GM19240 (cell line): ENCODE data around the gene TULP4.
"Not testable (repeated sequence)": the region's sequence is repeated elsewhere in the genome, so short reads cannot be mapped to it uniquely, and the experiment has no call there.

Experiments
- DNase-seq: peaks from one replicate; pipeline ENCODE4 v3.0.0; 2011; ENCODE audit warnings: low spot score; ENCODE audit not compliant: insufficient read length

Gene TULP4

DNA sequence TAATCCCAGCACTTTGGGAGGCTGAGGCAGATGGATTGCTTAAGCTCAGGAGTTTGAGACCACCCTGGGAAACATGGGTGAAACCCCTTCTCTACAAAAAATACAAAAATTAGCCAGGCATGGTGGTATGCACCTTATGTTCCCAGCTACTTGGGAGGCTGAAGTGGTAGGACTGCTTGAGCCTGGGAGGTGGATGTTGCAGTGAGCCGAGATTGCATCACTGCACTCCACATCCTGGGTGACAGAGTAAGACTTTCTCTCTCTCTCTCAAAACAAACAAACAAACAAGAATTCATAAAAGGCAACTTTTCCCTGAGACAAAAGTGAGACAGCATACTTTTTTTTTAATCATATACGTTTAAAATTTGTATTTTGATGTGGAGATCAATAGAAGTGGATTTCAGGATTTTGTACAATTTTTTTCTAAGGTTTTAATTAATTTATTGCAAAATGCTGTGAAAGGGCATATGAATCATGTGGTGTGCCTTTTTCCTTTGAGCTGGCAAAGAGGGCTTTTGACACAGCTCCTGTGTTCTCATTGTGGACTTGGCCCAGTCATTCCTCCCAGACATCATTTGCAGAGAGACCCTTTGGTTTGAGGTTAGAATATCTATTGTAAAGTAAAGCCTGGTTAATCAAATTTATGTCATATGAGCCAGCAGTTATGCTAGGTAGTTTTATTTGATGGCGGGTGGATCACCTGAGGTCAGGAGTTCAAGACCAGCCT, 77.1 kb downstream of the TULP4 start:
- DNase-seq: no peak

DNA sequence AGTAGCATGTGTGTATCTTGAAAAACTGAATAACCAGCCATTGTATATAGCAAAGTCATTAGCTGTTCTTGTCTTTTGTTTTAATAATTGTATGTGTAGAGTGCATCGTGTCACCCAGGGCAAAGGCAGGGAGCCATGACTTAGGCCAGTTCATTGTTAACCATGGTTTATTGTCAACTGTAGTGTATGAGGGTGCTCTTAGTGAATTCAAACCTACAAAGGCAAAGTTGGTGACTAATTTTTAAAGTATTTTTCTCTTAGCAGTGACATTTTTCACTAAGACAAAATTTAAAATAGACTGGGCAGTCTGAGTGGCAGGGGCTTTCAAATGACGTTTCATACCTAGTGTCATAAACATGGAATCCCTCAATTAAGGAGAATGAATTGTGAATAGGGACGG, 79.0 kb downstream of the TULP4 start:
- DNase-seq: no peak

DNA sequence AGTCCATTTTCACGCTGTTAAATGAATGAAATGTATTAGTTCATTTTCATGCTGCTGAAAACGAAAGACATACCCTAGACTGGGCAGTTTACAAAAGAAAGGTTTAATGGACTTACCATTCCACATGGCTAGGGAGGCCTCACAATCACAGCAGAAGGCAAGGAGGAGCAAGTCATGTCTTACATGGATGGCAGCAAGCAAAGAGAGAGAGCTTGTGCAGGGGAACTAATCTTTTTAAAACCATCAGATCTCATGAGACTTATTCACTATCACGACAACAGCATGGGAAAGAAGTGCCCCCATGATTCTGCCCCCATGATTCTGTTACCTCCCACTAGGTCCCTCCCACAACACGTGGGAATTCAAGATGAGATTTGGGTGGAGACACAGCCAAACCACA, 79.7 kb downstream of the TULP4 start:
- DNase-seq: not testable (repeated sequence)

DNA sequence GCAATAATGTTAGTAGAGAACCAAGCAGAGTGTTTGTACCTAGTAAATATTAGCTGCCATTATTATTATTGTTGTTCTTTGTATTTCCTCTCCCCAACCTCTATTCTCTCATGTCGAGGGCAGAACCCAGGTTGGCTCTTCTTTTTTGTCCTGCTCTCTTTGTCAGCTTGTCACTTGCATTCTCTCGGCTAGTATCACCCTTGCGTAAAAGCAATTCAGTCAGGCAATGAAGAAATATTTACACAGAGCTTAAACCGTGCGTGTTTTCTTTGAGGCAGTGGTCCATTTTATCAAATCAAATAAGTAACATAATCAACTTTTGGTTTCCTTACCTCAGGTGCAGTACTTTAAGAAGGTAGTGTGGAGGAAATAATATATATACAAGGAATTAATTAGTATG, 83.9 kb downstream of the TULP4 start:
- DNase-seq: no peak

DNA sequence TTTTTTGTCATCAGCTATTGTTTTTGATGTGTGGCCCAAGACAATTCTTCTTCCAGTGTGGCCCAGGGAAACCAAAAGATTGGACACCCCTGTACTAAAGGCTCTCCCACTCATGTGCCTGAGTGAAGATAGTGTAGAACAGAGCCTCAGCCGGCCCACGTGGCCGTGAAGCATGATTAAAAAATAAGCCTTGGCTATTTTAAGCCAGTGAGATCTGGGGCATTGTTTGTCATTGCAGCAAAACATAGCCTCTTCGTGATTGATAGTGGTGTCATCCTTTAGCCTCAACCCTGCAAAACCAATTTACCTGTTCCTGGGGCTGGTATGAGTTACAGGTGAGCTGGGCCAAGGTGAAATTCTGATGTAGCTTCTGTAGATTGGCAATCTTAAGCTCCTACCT, 85.3 kb downstream of the TULP4 start:
- no peak for DNase-seq

DNA sequence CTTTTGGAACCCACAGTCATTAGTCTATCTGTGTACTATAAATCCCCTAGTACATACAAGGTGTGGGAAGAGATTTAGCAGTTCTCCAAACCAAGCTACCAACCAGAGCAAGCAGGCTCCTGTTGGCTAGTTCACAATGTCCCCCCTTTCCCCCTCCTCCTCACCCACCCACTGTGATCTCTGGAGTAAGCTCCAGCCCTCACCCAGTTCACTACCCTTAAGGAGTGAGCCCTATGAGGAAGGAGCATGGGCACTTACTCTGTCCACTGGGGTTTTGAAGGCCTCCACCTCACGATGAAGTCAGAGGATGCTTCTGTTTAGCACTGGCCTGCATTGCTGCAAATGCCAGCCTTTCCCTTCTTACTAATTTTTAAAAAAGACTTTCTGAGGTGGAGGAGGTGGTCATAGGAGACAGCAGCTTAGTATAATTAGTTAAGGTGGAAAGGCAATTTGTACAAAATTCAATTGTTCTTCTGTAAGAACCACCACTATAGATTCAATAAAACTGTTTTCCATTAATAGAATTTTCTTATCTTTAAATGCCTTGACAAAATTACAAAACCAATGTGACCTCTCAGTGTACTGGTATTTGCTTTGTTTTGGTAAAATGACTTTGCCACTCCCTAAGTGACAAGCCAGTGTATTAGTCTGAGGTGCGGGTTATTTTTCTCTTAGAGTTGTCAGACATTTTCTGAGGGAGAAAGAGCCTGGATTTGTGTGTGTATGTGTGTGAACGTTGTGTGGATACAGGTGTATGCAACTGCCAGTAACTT, 86.2 kb downstream of the TULP4 start:
- DNase-seq: no peak

DNA sequence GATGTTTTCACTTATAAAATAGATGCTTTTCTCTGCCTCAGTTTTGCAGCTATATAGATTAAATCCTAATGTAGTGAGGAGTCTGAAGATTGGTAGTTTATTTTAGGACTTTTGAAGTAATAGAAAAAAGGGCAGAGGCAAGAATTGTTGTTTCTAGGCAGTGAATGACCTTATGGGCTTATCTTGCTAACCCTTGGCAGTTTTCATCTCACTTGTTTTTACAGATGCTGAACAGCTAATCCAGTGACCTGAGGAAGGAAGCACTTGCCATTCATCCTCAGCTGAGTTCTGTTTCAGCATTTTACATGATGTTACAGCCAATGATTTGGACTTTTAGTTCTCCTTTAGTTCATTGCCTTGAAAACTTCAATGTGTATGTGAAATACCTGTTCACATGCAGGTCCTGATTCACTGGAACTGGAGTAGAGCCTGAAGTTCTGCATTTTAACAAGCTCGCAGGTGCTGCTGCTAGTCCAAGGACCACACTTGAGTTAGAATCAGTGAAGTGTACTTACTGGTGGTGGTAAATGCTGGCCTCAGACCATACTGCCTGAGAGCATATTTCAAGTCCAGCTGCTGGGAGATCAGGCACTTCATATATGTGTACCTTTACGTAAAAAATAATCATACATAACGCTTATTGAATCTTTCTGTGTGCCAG, 86.9 kb downstream of the TULP4 start:
- DNase-seq: no peak

DNA sequence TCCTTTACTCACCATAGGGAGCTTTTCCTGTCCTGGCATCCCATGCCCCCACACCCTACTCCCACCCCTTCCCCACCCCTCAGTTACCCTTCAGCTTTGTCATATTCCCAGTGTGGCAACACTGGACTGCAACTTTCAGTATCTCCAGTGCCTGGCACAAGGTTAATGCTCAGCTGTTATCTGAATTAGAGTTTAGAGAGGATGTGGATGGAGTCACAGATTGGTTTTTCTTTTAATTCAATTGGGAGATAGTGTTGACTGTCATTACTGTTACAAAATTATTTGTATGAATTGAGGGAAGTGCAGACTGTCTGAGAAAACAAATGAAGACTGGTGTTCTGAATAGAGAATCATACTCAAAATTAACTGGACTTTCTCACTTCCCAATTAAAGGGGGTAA, 89.9 kb downstream of the TULP4 start:
- DNase-seq: no peak

DNA sequence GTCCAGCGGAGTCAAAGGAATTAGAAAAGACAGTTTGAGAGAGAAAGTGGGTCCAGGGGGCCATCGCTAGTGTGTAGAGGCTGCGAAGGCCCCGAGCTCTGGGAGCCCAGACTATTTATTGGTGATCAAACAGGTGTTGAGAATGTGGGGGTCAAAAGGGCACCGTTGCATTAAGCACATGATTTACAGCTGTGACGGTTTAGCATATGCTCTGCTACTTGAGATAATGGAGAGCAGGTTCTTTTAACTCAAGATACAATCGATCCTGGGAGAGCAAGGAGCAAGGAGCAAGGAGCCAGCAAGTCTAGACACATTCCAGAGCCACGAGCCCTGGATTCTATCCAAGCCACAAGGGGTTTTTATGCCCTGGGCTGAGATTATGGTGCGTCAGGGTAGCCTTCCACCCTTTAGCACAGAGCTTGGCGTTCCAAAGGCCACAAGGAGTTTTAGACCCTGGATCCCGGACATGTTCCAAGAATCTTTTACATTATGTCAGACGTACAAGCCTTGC, 93.1 kb downstream of the TULP4 start:
- DNase-seq: not testable (repeated sequence)

DNA sequence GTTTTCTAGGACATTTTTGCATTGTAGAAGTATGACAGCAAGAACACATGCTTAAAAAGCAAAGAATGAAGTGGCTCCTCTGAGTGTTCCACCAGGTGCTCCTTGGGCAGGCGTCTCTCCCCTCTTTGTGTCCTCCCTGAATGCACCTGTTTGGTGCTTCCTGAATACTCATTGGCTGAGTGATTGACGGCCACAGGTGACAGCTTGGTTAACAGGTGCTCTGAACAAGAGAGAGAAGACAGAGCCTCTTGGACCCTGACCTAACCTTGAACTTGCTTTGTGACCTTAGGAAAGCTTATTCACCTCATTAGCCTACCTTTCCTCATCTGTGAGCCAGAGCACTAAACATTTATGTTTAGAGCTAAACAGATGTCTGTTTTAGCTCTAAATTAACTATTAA, 93.7 kb downstream of the TULP4 start:
- no peak for DNase-seq

DNA sequence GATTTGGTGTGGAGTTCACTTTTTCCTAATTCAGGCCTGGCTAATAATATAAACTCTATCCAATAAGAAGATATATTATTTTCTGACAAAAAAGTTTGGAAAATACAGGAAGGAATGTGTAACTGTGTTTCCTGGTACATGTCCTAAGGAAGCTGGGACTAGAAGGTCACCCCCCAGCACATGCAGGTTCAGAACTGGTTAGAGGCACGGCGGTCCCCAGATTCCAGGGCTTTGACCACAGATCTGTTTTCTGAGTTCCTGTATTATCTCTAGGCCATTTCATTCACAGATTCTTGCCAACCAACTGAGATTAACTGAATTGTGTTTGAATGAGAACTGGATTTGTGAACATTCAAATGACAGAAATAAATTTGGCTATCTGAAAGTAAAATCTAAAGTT, 94.5 kb downstream of the TULP4 start:
- no peak for DNase-seq

DNA sequence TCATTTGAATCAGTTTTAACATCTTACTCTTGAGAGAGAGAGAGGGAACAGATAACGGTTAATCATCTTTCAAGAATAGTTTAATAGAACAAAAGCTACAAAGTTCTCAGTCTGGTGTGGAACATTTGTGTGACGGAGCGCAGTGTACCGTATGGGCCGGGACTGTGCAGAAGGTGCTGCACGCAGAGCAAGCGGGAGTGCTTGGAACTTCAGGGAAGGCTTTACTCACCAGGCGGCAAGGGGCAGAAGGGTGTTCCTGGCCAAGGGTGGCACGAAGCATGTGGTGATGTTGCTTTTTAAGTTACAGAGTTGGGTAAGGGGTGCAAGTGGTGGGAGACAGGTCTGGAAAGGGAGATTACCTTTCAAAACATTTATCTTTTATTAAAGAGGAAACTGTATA, 95.7 kb downstream of the TULP4 start:
- DNase-seq: no peak

DNA sequence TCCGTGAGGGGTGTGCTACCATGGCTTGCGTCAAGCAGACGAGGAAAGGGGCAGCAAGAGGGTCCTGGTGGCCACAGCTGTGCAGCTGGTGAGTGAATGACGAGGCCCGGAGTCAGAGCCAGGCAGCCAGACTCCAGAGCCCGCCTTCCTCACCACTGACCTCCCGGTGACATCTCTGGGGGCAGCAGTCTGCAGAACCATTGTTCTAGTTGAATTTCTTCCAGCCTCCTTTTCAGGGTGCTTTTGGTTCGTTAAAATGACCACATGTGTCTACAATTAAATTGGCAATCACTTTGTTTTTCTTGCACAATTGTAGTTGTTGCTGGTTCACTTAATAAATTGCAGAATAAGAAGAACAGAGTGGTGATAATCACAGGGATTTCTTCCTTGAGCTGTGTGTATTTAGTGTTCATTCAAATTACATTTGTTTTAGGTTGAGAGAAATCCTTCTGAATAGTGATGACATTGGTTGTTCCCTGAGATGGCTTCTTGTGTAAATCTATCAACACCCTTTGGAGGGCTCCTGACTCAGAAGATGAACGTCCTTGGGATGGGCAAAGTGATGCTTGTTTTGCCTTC, 96.4 kb downstream of the TULP4 start:
- no peak for DNase-seq

DNA sequence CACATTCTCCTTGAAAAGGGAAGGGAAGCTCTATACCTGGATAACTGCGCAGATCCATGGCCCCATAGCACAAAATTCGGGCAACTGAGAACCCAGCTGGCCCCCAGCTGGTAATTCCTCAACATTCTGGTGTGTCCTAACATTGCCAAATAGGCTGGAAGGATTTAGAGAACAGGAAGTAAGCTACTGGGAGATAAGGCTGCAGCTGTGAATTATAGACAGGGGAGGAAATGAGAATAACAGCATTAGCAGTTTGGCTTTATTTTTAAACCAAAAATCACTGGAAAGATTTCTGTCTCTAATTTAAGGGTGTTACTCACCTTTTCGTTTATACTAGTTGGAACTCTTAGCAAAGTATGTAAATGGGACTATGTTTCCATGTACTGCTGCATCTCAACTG, 97.2 kb downstream of the TULP4 start:
- DNase-seq: no peak

DNA sequence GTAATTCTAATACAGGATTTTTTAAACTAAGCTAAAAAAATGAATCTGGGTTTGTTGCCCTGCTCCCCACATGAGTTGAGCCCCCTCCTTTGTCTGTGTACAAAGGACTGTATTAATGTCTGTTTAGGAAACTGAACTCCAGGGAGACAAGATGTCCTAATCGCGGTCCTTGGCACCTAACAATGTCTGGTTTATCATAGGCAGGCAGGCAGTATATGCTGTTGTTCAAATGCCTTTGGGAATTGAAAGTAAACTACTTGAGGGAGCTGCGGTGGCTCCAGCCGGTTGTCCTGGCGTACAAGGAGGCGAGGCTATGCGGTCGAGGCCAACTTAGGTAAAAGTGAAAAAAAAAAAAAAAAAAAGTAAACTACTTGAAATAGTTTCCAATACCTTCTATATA, 98.5 kb downstream of the TULP4 start:
- DNase-seq: no peak

DNA sequence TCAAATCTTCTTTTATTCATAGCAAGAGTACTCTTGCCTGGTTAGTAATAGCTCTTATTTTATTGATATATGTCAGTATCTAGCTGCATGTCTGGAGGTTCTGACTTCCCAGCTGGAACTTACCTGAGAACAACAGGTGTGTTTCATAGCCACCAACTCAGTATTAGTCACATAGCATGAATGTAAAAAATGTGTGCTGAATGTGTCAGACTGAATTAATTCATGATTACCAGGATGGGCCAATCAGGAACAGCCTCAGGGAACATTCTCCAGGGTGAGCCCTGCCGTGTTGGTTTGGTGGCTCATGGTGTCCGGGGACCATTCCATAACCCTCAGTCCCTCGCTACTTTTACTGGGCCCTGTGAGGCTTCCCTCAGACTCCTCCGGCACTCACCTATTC, 99.7 kb downstream of the TULP4 start:
- no peak for DNase-seq

DNA sequence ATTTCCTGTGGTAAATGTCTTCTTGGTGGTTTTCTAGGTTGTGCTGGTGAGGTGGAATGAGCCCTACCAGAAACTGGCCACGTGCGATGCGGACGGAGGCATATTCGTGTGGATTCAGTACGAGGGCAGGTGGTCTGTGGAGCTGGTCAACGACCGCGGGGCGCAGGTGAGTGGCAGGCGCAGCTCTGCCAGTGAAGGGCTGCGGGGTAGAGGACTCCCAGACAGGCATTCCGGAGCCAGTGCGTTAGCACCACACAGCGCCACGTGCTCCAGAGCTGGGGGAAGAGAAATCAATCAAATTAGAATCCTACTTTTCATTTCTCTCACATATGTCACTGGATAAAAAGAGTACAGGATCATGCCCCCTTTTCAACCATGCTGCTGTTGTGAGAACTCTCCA, 100.8 kb downstream of the TULP4 start:
- no peak for DNase-seq

DNA sequence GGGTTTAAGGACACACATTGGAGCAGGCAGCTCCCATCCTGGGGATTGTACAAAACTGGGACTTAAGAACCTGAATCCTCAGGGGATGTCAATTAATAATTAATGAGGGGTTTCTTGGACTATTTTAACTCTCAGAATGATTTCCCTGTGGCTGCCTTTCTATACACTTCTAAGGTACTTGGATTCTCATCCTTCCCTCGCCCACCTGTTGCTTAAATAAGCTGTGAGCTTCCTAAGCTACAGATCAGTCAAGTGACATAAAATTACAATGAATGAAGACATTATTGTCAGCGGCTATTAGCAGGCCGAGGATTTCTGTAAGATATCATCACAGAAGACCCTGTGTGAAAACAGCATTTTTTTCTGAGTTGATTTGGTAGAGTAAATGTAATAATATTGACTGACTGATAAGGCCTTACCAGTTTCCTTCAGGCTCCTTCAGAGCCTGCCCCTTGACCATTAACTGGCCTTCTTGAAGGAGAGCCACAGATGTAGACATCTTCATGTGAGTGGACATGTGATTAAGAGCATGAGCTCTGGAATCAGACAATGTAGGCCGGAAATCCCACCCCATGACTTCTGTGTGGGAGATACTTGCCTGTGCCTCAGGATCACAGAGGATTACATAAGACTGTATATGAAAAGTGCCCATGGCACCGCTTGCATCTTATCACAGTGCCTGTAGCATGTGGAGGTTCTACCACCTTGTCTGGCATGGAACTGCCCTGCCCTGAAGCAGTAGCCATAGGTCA, 101.7 kb downstream of the TULP4 start:
- no peak for DNase-seq

DNA sequence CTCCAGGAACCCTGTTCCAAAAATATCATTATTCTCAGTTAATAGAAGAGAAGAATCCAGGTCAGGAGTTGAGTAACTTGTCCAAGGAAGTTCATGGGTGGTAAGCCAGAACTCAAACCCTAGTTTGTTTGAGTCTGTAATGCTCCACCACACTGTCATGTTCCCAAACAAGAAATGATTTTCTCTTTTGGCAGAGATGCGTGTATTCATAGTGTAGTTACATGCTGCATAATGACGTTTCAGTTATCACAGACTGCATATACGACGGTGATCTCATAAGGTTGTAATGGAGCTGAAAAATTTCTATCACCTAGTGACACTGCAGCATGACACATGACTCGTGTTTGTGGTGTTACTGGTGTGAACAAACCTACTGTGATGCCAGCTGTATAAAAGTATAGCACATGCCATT, 102.6 kb downstream of the TULP4 start:
- no peak for DNase-seq

DNA sequence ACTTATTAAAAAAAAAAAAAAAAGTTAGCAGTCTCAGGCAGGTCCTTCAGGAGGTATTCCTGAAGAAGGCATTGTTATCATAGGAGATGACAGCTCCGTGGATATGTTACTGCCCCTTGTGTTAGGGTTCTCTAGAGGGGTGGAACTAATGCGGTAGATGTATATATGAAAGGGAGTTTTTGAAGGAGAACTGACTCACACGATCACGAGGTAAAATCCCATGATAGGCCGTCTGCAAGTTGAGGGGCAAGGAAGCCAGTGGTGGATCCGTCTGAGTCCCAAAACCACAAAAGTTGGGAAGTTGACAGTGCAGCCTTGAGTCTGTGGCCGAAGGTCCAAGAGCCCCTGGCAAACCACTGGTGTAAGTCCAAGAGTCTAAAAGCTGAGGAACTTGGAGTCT, 103.4 kb downstream of the TULP4 start:
- no peak for DNase-seq
